ENCODE results near the gene E4F1. TPM values are rescaled to one million over a fixed set of nuclear protein-coding genes. Genes with fewer than 3 reads are reported as not detected.

Gene E4F1
- polyA plus RNA-seq, 1 experiment, result 17.6 TPM

DNA sequence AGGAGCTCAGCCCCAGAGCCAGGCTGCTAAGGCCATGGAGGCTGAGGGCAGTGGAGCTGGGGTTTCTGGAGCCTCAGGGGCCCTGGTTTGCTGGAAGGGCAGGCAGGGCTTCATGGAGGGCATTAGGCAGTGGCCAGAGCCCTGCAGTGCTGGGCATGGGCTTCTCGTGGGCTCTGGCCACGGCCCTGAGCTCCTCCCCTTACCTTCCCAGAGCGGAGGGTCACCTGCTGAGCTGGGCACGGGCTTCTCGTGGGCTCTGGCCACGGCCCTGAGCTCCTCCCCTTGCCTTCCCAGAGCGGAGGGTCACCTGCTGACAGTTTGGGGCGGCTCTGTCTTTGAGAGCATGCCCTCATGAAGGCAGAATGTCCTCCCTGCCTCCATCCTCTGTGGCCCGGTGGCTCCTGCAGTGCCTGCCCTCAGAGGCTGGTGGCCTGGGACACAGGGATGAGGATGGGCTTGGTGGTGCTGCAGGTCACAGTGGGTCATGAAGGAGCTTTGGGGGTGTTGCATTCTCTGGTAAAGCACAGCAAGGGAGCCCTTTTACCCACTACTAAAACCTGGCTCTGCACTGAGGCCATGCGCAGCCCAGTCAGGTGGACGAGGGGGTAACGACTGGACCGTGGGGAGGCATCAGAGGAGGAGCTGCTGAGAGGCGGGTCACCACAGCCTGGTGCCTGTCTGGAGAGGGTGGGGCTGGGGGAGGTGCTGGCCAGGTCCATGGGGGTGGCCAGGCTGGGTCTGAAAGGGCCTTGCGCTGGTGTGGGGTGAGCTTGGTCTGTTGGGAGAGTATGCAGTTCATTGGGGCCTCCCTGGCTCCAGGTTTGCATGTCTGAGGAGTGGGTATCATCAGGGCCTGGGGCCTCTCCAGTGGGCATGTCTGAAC is 47.4 kb downstream of the E4F1 start:
- no peaks in the 10 kb centered on the region for H3K27me3 ChIP-seq (ENCODE audit: control insufficient read depth, insufficient read depth, low read length)
- TF ChIP-seq, protein P1, sequence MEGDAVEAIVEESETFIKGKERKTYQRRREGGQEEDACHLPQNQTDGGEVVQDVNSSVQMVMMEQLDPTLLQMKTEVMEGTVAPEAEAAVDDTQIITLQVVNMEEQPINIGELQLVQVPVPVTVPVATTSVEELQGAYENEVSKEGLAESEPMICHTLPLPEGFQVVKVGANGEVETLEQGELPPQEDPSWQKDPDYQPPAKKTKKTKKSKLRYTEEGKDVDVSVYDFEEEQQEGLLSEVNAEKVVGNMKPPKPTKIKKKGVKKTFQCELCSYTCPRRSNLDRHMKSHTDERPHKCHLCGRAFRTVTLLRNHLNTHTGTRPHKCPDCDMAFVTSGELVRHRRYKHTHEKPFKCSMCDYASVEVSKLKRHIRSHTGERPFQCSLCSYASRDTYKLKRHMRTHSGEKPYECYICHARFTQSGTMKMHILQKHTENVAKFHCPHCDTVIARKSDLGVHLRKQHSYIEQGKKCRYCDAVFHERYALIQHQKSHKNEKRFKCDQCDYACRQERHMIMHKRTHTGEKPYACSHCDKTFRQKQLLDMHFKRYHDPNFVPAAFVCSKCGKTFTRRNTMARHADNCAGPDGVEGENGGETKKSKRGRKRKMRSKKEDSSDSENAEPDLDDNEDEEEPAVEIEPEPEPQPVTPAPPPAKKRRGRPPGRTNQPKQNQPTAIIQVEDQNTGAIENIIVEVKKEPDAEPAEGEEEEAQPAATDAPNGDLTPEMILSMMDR (IDR thresholded peaks at IDR 0.05; ENCODE audit: insufficient read depth, low read depth, low read length), result no peak
- ChIA-PET CTCF (interaction anchor here (0.9 to 1.5 kb wide), 3 partner anchors 10 to 231 kb away, joined by 3 to 4 read pairs (median 3); no protein-coding TSS in a partner anchor), POLR2A (no interaction called here)
- H3K36me3 ChIP-seq (ENCODE audit: control insufficient read depth, insufficient read depth, low read length), result peaks cover 2% of the 10 kb centered on the region
- no peak overlapping the region for H3K4me3 ChIP-seq (ENCODE audit: low read depth, low read length)
- no peak for DNase-seq (ENCODE audit: low read depth)

DNA sequence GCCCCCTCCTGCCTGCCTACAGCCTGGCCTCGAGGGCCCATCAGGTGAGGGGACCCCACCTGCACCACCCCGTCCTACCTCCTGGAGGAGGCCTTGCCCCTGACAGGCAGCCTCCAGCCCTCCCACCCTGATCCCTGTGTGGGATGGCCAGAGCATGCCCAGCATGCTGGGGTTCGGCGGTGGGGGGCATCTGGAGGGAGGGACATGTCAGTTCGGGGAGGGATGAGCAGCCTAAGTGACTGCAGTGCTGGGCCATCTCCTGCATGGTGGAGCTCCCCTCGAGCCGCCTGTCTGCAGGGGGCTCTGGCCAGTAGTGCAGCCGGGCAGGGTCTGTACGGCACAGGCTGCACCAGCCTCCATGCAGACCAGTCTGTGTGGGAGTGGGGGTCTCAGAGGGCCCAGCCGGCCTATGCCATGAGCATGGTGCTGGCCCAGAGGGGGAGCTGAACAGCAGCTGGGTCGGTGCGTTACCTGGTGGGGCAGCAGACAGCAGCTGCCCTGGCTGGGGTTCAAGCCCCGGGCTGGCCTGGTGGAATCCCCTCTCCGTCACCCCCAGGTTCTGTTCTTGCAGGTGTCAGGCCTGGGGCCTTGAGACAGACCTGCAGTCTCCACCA is 48.6 kb downstream of the E4F1 start:
- no peak for DNase-seq (ENCODE audit: low read depth)
- Histone ChIP-seq H3K27me3 (ENCODE audit: control insufficient read depth, insufficient read depth, low read length) (no peaks in the 10 kb centered on the region), H3K4me3 (ENCODE audit: low read depth, low read length) (no peak overlapping the region), H3K36me3 (ENCODE audit: control insufficient read depth, insufficient read depth, low read length) (no peaks in the 10 kb centered on the region)
- ChIA-PET POLR2A (no interaction called here), CTCF (no interaction called here)
- TF ChIP-seq, protein P1 (IDR thresholded peaks at IDR 0.05; ENCODE audit: insufficient read depth, low read depth, low read length), result no peak

DNA sequence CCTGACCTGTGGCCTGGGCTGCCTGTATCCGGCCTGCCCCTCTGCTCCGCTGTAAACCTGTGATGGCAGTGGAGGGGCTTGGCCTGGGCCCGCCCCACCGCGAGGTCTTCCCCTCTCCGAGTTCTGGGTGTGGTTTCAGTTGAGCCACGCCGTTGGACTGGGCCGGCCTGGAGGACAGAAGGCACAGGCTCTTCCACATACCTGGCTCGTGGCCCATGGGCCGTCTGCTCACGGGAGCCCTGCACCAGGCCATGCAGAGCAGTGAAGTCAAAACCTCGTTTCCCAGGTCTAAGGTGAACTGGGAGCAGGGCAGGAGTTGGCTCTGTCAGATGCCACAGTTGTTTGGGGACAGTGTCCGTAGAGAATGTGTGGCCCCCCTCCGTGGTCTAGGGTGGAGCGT is 50.1 kb downstream of the E4F1 start:
- no peaks in the 10 kb centered on the region for H3K27me3 ChIP-seq (ENCODE audit: control insufficient read depth, insufficient read depth, low read length)
- POLR2A ChIA-PET, result no interaction called here
- no peaks in the 10 kb centered on the region for H3K36me3 ChIP-seq (ENCODE audit: control insufficient read depth, insufficient read depth, low read length)
- TF ChIP-seq, protein P1 (IDR thresholded peaks at IDR 0.05; ENCODE audit: insufficient read depth, low read depth, low read length), result no peak
- DNase-seq (ENCODE audit: low read depth), result no peak
- H3K4me3 ChIP-seq (ENCODE audit: low read depth, low read length), result no peak overlapping the region
- CTCF ChIA-PET, result interaction anchor here (0.8 kb wide), 1 partner anchor 12 kb away, joined by 3 read pairs; no protein-coding TSS in a partner anchor

DNA sequence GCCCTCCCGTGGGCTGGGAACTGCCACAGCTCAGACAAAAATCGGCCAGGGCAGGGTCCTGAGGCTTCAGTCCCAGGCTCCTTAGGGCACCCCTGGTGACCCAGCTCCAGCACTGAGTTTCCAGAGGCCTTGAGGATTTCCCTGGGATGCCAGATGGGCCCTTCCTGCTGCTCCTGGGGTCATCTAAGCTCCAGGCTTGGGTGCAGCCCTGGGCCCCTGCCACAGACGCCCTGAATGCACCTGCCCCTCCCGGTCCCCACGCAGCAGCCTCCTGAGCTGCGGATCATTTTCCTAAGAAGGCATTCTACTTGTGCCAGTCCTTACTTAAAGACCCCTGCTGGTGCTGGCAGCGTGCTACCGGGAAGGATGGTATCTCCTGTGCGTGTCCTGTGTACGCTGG is 50.5 kb downstream of the E4F1 start:
- Histone ChIP-seq H3K27me3 (ENCODE audit: control insufficient read depth, insufficient read depth, low read length) (no peaks in the 10 kb centered on the region), H3K36me3 (ENCODE audit: control insufficient read depth, insufficient read depth, low read length) (no peaks in the 10 kb centered on the region), H3K4me3 (ENCODE audit: low read depth, low read length) (no peak overlapping the region)
- ChIA-PET POLR2A (no interaction called here), CTCF (interaction anchor here (0.8 kb wide), 1 partner anchor 12 kb away, joined by 3 read pairs; no protein-coding TSS in a partner anchor)
- no peak for DNase-seq (ENCODE audit: low read depth)
- TF ChIP-seq, protein P1 (IDR thresholded peaks at IDR 0.05; ENCODE audit: insufficient read depth, low read depth, low read length), result no peak
